GM18870 (cell line): Measurements from ENCODE around the gene CCDC30.
"Not testable (repeated sequence)": the region's sequence is repeated elsewhere in the genome, so short reads cannot be mapped to it uniquely, and the experiment has no call there.

Source experiments
- ATAC-seq: cut with Tn5 transposase; IDR thresholded peaks from one replicate; pipeline ENCODE4 v1.9.1; 2021; ENCODE audit warnings: moderate library complexity; ENCODE audit not compliant: unreplicated experiment

Gene CCDC30

DNA sequence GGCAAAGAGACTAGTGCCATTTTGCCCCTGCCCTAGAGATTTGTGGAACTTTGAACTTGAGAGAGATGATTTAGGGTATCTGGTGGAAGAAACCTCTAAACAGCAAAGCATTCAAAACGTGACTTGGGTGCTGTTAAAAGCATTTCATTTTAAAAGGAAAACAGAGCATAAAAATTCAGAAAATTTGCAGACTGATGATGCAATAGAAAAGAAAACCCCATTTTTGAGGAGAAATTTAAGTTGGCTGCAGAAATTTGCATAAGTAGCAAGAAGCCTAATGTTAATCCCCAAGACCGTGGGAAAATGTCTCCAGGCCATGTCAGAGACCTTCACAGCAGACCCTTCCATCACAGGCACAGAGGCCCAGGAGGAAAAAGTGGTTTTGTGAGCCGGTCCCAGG lies 164.1 kb downstream of the CCDC30 start:
- not testable (repeated sequence) for ATAC-seq

DNA sequence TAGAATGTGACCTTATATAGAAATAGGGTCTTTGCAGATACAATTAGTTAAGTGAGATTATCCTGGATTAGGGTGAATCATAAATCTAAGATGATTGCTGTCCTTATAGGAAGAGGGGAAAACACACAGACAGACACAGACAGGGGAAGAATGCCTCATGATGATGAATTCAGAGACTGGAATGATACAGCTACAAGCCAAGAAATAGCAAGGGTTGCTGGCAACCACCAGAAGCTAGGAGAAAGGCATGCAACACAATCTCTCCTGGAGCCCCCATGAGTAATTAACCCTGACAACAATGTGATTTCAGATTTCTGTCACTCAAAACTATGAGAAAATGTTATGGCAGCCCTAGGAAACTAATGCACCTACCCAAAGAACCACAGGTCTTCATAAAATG lies 176.0 kb downstream of the CCDC30 start:
- no peak for ATAC-seq

DNA sequence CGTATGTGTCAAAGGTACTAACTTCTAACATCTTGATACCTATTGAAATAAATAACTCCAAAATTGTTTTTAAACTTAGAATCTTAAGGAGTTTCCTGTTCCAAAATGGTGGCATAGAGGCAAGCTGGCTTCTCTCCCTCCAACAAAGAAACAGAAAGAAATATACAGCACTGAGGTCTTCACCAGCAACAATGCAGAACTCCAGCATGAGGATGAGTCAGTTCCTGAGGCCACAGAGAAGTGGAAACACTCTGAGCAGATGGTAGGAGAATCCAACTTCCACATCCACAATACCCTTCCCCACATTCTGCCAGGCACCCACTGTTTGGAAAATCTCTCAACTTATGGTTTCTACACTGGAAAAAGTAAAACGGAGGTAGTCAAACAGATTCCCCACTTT lies 183.0 kb downstream of the CCDC30 start:
- no peak for ATAC-seq

DNA sequence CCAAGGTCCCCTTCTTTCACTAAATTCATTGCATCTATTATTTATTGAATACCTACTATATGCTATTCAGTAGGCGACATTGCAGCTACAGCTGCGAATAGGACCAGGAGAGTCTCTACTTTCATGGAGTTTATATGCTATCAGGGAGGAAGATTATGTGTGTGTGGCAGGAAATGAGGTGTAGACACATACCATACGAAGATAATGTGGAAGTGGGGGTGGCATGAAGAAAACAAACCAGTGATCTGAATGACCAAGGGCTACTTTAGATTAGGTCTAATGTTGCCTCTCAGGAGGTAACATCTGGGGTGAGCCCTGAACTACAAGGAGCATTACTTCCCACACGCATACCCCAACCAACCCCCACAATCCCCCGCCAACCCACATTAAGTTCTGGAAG lies 194.1 kb downstream of the CCDC30 start:
- no peak for ATAC-seq

DNA sequence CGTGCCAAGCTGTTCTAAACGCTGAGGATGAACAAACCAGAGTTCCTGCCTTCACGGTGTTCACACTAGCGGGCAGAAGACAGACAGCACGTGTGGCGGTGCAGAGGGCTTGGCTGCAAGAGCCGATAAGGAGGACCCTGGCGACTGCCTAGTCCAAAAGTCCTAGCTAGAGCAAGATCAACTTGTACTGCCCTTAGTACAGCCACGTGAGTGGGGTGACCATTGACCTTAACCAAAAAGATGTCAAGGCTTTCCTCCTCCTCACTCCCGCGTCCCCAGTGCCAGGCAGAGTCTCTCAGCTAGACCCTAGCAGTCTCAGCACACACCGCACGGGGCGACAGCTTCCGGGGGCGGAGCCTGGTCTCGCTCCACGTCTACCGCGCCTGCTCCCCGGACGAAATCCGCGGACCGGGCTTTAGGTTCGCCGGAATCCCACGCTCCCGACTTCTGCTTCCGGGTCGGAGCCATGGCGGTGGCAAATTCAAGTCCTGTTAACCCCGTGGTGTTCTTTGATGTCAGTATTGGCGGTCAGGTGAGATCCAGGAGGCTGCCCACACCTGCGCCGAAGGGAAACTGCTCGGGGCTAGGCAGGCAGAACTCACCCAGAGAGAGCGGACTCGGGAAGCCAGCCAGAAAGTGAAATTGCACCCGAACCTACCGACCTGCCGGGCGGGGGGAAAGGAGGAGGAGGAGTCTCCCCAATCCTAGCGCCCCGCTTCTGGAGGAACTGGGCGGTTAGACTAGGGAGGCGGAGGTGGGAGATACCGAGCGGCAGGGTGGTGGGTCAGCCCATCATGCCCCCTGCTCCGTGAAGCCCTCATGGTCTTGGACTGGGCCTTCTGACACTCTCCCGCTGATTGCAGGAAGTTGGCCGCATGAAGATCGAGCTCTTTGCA lies 195.1 kb downstream of the CCDC30 start, which contains the start of gene PPIH:
Gene PPIH (plus strand): TSS at position 443 of the 896 bp plus-strand sequence. CDS start 24 bp downstream, at position 467.
- ATAC-seq: peak; percentile 84

DNA sequence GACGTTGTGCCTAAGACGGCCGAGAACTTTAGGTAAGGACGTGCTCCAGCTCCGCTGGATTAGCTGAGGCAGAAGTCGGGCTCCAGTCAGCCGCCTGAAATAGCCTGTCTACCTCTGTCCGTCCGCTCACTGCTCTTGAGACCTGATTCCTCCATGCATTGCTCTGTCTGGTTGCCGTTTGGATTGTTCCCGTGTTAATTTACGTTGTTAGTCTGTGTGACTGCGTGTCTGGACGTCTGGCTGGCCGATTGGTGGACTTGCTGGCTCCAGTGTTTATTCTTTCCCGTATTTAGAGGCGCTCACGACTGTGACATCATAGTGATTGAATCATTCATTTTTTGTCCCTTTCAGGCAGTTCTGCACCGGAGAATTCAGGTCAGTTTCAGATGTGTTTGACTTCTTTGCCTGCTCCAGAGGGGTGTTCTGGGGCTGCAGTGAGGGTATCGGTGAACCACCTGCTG lies 195.8 kb downstream of the CCDC30 start:
- no peak for ATAC-seq

DNA sequence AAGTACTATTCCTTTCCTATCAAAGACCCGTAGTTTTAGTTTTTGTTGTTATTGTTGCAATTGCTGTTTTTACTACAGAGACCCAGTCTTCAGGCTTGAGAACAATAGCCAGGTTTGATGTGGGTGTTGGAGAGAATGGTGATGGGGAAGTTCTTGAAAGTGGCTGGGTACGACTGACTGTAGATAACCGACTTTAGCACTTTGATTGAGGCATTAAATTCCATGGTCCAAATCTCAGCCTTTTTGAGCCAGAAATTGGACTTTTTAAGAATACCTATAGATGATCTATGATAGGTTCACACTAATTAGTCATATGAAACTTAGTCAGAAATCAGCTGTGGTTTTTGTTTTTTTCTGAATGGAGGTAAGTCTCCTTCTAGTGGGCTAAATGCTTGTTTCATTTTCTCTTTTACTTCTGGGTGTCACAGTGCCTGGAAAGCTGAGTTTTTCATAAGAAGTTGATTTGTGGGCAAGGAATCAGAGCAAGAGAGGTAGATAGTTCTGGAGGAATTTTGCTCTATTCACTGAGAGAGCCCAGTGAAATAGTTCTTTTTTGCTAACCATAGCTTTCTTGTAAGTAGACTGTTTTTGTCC lies 197.9 kb downstream of the CCDC30 start:
- ATAC-seq: no peak

DNA sequence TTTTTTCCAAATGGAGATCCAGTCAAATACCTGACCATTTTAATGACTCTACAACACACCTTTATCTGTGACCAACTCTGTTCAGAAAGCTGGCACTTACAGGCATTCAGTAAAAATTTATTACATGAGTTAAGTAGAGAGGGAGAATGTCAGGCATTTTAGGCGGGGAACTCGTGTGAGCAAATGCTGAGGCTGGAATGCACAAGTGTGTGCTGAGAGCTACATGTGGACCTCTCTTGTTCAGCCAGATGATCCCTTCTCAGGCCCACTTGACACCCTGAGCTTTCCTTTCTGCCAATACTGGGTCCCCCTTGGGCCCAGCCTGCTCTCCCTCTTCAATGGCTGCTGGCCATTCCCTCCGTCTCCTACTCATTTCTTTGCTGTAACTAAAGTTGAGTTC lies 206.8 kb downstream of the CCDC30 start:
- no peak for ATAC-seq

DNA sequence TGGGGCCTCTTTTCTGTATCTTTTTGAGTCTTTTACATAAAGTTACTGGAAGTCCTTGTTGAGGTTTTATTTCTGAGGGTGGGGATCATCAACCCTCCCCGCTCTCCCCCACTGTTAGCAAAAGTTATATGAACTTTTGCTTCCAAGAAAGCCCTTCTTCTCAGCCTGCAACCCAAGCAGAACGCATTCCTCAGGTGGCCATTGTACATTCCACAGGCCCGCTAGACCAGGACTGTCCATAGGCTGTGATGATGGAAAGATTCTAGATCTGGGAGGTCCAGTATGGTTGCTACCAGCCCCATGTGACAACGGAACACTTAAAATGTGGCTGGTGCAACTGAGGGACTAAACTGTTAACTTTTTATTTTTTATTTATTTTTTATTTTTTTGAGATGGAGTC lies 207.3 kb downstream of the CCDC30 start:
- ATAC-seq: no peak

DNA sequence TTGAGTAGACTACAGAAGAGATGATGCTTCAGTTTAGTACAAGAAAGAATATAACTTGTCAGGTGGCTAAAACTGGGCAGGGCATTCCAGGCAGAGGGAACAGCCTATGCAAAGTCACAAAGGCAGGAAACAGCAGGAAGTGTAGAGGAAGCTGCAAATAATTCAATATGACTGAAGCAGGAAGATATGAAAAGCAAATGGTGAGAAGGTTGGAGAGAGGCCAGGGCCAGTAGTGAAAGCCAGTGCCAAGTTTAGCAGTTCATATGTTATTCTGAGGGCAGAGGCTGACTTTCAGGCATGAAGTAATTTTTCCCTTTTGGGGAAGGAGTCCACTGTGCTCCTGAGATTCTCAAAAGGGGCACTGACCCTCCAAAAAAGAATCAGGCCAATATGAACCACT lies 211.1 kb downstream of the CCDC30 start:
- ATAC-seq: no peak

DNA sequence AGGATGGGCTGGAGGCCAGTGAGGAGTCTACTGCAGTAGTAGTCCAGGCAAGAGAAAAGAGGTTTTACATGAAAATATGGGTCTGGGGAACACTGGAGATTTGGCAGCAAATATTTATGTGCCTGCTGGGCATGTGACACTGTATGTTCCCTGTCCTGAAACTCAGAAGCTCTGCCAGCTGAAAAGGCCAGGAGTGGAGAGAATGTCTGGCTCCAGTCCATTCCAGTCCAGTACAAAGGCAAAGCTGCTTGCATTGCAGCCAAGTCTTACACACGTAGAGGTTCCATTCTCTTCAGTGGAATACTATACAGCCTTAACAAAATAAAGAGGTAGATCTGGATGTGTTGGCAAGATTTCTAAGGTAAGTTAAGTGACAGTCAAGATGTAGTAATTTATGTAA lies 211.6 kb downstream of the CCDC30 start:
- no peak for ATAC-seq

DNA sequence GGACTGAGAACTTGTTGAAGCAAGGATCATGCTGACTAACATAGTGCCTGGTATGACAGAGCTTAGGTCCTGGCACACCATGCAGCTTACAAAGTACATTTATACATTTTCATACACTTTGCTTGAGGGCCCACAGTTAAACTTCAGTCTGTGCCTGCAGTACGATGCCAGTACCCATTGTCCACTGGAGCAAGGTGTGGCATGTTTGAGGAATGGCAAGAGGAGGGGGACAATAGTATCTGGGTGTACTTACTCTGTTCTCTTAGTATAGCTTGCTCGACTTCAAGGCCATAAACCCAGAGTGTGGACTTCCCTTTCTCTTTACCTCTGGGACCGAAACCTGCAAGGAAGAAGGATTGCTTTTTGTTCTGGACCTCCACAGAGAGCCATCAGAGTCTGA lies 212.4 kb downstream of the CCDC30 start:
- ATAC-seq: no peak

DNA sequence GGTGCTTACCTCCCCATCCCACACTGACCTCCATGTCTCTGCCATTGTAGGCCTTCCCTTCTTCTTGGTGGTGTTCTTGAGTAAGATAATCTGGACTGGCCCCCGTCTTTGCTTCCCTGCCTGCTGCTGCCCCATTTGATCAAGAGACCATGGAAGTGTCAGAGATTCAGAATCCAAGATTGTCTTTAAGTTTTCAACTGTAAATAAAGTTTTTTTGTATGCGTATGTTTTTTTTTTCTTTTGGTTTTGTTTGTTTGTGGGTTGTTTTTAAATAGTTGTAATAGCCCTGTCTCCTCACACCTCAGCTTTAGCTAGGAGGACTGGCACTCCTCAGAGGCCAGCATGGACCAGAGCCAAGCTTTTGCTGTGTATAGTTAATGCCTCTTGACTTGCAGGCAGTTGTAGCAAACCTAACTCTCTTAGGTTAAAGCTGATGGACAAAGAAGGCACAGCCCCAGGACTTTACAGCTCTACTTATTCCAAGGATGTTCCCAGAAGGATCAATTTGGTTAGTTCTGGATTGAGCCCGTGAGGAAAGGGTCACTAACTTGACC lies 213.5 kb downstream of the CCDC30 start:
- ATAC-seq: no peak

DNA sequence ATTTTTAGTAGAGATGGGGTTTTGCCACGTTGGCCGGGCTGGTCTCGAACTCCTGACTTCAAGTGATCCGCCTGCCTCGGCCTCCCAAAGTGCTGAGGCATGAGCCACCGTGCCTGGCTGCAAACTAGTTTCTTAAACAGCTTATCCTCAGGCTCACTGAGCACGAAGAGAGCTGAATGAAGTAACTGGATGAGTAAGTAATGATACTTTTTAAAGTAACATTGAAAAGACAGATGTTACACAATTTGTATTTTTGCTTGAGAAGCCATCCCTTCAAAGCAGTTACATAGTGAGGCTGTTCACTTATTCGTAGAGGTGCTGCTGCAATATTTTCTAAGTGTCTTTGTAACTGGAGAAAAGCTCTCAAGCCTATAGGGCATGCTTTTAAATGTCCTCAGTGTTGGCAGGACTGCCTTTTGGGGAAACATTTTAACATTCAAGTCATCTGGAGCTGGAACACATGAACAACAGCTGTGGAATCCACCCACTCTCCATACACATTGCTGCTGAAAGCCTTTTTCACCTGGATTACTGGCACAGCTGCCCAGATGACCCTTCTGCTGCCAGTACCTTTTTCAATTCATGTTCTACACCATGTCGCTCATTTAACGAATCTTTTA lies 216.4 kb downstream of the CCDC30 start:
- no peak for ATAC-seq

DNA sequence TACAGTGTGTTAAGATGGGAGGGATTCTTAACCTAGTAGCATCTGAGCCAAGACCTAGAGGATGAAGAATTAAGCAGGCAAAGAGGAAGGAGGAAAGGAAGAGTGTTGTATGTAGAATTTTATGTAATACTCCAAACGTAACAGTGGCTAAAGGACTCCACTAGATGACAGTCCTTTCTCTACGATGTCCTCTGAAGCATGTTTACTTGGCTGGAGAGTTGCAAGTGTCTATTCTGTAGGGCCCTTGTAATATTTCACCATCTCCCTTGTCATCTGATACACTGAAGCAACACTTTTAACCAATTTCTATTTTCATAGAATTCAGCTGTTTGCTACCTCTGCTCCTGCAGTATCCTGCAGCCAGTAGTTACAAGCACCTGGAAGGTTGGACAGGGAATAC lies 217.0 kb downstream of the CCDC30 start:
- ATAC-seq: no peak

DNA sequence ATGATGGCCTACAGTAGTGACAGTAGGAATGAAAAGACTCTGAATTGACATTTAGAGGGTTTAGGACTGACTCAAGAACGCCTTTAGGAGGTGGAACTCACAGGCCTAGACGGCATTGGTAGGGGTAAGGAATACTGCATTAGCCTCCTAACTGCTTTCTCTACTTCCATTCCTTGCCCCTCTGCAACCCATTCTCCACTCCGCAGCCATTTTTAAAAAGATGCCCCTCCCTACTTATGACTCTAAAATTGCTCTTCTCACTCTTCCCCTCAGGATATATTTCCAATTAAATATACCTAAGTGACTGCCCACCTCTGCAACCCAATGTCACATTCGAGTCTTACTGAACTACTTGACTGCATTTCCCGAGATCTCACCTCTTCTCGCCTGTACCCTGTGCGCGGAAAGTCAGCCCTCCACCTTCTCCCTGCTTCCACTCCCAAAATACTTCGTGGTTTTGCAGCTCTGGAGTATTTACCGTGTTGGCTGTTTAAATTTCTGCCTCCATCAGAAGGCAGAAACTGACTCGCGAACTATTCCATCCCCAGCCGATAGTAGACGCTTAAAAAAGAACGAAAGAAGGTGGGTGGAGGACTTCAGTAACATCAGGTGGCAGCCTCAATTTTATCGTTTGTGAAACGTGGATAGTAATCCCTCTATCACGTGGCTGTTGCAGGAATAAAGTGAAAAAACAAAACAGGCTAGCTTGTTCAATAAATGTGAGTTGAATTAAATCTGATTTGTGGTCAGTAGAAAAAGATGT lies 218.0 kb downstream of the CCDC30 start:
- ATAC-seq: no peak

DNA sequence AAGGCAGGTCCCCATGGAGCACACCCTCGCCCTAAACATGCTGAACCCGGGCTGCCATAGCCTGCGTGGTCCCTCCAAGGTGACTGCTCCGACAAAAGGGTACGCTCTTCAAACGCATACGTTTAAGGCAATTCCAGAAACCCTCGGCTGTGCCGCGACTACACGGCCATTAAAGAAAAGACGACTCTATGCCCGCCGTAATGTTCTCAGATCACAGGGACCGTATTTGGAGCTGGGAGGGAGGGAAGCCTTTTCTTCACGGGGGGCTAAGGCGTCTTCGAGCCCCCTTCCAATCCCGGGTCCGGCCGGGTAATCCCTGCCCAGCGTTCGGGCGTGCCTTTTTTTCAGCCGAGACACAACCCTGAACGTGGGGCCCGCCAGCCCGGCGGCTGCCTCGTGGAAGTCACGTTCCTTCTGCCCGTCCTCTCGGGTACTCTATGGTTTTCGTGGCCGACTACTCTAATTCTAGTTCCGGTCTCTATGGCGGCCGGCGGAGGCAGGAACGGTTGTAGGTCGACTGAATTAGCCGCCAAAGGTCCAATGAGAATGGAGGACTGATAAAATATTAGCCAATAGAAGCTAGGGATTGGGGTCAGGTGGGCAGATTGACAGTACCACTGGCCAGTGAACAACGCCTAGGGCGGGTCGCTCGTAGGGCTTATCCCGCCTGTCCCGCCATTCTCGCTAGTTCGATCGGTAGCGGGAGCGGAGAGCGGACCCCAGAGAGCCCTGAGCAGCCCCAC lies 218.8 kb downstream of the CCDC30 start, which contains the start of gene YBX1:
Gene YBX1 (plus strand): TSS at position 678 of the 743 bp plus-strand sequence. CDS start 148 bp downstream, outside the sequence.
- ATAC-seq: peak; percentile 96

DNA sequence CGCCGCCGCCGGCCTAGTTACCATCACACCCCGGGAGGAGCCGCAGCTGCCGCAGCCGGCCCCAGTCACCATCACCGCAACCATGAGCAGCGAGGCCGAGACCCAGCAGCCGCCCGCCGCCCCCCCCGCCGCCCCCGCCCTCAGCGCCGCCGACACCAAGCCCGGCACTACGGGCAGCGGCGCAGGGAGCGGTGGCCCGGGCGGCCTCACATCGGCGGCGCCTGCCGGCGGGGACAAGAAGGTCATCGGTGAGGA lies 219.3 kb downstream of the CCDC30 start:
- ATAC-seq: not testable (repeated sequence)

DNA sequence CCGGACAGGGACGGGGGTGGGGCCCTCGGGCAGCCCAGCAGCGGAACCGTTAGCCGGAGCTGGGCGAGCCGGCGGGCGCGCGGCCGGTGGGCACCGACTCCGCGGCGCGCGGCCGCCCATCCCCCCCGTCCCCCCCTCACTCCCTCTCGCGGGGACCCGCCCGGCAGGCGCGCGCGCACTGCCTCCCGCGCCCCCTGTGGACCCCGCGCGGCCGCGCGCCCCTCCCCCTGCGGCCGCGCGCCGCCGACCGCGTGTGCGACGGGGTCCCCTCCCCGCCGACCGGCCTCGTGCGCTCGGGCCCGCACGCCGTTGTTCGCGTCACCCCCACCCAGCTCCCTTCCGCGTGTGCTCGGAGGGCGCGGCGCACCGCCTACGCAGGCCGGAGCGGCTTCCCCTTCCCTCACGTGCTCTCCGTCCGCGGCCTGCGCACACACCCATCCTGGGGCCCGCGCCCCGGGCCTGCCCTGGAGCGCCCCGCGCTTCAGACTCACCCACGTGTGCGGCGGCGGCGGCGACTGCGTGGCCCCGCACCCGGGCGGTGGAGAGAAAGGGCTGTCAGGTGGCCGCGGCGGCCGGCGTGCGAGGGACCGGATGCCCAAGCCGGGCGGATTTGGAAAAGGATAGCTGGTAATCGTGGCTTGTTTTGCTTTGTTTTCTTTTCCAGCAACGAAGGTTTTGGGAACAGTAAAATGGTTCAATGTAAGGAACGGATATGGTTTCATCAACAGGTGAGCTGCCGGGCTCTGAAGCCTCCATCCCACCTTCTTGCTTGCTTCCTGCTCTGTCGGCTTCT lies 219.8 kb downstream of the CCDC30 start:
- ATAC-seq: no peak
